Cardiac fibroblast (primary cell): ENCODE results near the gene SNED1.

Experiments used
- DNase-seq, 2 donors: peaks; one replicate each; pipeline versions ENCODE4 v3.0.0 to v3.0.0-alpha.2; 2010; ENCODE audit warnings: low read depth in 2 of 2
- H3K4me3 ChIP-seq, 2 donors: replicated peaks in 1 of 2; 1 replicate in 1 of 2; 2 replicates in 1 of 2; pipeline ENCODE4 v1.5.1; 2011; ENCODE audit warnings: low read depth in 2 of 2, low read length in 2 of 2, mild to moderate bottlenecking in 2 of 2, moderate library complexity in 1 of 2
- CTCF ChIP-seq: IDR thresholded peaks from one replicate; pipeline ENCODE4 v1.5.1; 2011; ENCODE audit warnings: low read depth, mild to moderate bottlenecking, low read length, inconsistent platforms

The SNED1 gene

GRCh38 chr2:240961910-240962299 lies 36.5 kb upstream of the SNED1 start:
- no peak overlapping the region for H3K4me3 ChIP-seq
- DNase-seq, result no peak
- TF ChIP-seq CTCF, result no peak

- H3K4me3 ChIP-seq, result no peak overlapping the region
- no peak for TF ChIP-seq CTCF
- peak; percentile 34 to 70 for DNase-seq
Observed at GRCh38 chr2:240962300-240963064, 35.9 kb upstream of the SNED1 start.

- H3K4me3 ChIP-seq, result no peak overlapping the region
- TF ChIP-seq CTCF, result no peak
- DNase-seq, result no peak
Observed at GRCh38 chr2:240963065-240963867, 35.2 kb upstream of the SNED1 start.

GRCh38 chr2:240963868-240964703 lies 34.3 kb upstream of the SNED1 start:
- H3K4me3 ChIP-seq, result no peak overlapping the region
- no peak for TF ChIP-seq CTCF
- DNase-seq, result no peak

- DNase-seq, result no peak
- H3K4me3 ChIP-seq, result no peak overlapping the region
- TF ChIP-seq CTCF, result no peak
Observed at GRCh38 chr2:240964704-240965295, 33.6 kb upstream of the SNED1 start.

GRCh38 chr2:240965296-240965904 lies 33.0 kb upstream of the SNED1 start:
- DNase-seq, result peak in 1 of 2 donors; percentile 33
- TF ChIP-seq CTCF, result no peak

More at GRCh38 chr2:240965296-240965904, 33.0 kb upstream of the SNED1 start:
- H3K4me3 ChIP-seq, result no peak overlapping the region
